ENCODE measurements around the gene RGPD8.
"Not testable (repeated sequence)": the region's sequence is repeated elsewhere in the genome, so short reads cannot be mapped to it uniquely, and the experiment has no call there.

RGPD8 gene

GRCh38 chr2:112433480-112433879 is at the start of gene RGPD8:
Gene RGPD8 (minus strand): TSS chr2:112433645. CDS start chr2:112433453, 192 bp downstream.
- peak; percentile 76 for DNase-seq (ENCODE audit: low read depth)

DNA sequence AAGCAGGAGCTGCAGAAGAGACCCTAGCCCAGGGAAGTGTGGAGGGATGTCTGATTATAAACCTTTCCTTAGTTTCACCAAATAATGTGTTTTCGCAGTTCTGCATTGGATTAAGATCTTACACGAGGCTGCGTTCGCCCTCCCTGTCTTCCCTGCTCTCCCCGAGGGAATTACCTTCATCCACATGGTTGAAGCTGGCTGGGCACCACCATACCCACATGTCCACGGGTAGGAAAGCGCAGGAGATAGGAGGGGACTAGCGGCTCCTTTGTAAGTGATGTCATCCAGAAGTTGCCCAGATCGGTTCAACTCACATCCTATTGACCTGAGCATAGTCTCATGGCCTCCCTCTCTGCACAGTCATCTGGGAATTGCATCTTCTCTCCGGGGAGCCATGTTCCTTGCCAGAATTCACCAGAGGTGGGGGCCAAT is 49.6 kb upstream of the RGPD8 start:
- no peak for DNase-seq (ENCODE audit: low read depth)

- DNase-seq (ENCODE audit: low read depth): no peak
These were observed 49.0 kb upstream of the RGPD8 start for GRCh38 chr2:112482309-112483041.

- peak; percentile 74 for DNase-seq (ENCODE audit: low read depth)
These were observed 48.2 kb upstream of the RGPD8 start, which contains the start of gene TTL for GRCh38 chr2:112481528-112482233. Gene TTL (plus strand): TSS chr2:112482156. CDS start chr2:112482345, 189 bp downstream.

DNA sequence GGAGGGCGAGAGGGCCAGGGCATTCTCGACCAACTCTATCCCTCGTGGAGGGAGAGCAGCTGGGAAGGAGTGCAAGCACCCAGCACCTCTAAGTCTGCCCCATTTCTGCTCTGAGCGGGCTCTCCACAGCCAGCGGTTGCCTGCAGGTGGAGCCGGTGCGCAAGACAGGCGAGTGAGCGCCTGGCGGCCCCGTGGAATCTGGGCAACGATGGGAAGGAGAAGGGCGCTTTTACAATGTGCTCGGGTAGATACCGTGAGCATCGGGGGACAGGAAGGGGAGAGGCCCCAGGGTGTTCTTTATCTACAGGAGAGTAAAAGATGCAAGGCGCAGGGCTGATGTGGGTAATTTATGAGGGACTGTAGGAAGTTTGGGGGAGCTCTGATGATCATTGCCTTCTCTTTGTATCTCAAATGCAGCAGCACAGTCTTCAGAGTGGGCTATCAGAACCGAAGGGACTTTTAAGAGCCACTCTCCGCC is 47.6 kb upstream of the RGPD8 start:
- peak; percentile 82 for DNase-seq (ENCODE audit: low read depth)

DNA sequence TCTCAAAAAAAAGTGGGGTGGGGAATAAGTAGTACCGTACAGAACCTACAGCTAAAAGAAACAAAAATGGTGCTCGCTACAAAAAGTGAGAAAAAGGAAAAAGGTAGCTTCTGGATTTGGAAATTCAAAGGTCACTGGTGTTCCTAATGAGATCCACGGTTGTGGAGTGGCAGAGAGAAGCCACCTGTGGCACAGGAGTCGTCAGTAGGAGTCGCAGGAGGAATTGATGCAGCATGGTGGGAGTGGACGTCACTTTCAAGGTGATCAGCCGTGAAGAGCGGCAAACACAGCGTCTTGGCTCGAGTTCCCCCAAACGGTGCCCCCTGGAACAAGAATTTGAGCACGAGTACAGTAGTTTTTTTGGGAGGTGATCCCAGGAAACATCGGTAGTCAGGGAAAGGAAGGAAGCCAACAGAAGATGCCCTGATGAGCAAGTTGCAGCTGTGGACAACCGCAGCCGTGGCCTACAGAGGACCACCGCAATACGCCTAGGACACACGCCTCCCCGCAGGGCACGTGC is 47.1 kb upstream of the RGPD8 start:
- no peak for DNase-seq (ENCODE audit: low read depth)

DNA sequence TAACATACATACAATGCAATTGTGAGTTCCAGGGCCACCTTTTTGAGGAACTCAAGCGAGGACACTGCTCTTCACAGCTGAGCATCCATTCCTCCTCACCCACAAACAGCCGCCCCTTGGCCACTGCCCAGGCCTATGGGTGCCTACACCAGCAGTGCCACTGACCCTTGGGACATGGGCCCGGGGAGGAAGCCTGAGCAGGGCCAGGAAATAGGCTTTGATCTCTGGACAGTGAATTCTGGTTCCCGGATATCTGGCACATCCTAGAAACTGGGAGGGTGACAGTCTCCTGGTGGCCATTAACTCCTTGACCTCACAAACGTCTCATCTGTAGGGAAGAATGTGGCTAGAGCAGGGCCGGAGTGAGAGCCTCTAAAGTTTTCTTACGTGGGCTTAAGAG is 43.0 kb upstream of the RGPD8 start:
- no peak for DNase-seq (ENCODE audit: low read depth)

GRCh38 chr2:112474844-112475486 is 41.5 kb upstream of the RGPD8 start:
- DNase-seq (ENCODE audit: low read depth): no peak

GRCh38 chr2:112472547-112473263 is 39.3 kb upstream of the RGPD8 start:
- no peak for DNase-seq (ENCODE audit: low read depth)

- DNase-seq (ENCODE audit: low read depth): no peak
These were observed 31.9 kb upstream of the RGPD8 start for GRCh38 chr2:112465382-112465781.

DNA sequence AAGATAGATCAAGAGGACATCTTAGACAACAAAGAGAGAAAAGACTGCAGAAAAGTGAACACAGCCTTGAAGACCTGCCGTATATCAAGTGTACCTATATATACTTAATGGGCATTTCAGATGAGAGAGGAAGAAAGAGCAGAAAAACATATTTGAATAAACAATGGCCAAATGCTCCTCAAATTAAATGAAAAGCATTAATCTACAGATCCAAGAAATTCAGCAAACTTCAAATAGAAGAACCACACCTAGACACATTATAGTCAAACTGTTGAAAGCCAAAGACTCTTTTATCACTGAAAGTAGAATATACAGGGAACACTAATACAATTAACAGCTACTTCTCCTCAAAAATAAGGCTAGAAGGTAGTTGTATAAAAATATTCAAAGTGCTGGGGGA is 29.8 kb upstream of the RGPD8 start:
- no peak for DNase-seq (ENCODE audit: low read depth)

- DNase-seq (ENCODE audit: low read depth): no peak
These were observed 28.7 kb upstream of the RGPD8 start for GRCh38 chr2:112462178-112462577.

GRCh38 chr2:112459372-112459771 is 25.9 kb upstream of the RGPD8 start:
- no peak for DNase-seq (ENCODE audit: low read depth)

DNA sequence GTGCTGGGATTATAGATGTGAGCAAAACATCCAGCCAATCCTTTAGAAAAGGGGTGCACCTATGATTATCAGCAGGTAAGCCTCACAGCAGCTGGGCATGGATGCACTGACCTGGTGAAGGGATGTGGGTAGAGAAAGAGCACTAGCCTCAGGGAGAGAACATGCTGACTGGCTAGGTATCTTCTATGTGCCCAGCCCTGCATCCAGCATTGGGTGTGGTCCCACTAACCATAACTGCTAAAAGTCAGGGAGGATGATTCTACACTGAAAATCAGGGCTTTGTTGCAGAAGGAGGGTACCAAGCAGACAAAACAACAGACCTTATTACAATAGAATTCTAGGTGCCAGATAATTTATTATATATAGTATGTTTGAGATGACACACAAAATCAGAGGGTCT is 21.1 kb upstream of the RGPD8 start:
- no peak for DNase-seq (ENCODE audit: low read depth)

GRCh38 chr2:112451317-112451716 is 17.9 kb upstream of the RGPD8 start:
- no peak for DNase-seq (ENCODE audit: low read depth)

- DNase-seq (ENCODE audit: low read depth): no peak
These were observed 16.4 kb upstream of the RGPD8 start for GRCh38 chr2:112449854-112450253.

GRCh38 chr2:112444256-112444655 is 10.8 kb upstream of the RGPD8 start:
- DNase-seq (ENCODE audit: low read depth): not testable (repeated sequence)

GRCh38 chr2:112438603-112439261 is 5.3 kb upstream of the RGPD8 start:
- not testable (repeated sequence) for DNase-seq (ENCODE audit: low read depth)

- DNase-seq (ENCODE audit: low read depth): not testable (repeated sequence)
These were observed 4.0 kb upstream of the RGPD8 start for GRCh38 chr2:112437405-112437831.

GRCh38 chr2:112436993-112437392 is 3.5 kb upstream of the RGPD8 start:
- DNase-seq (ENCODE audit: low read depth): not testable (repeated sequence)
